ENCODE data around the gene ZNF236.

- TF ChIP-seq BHLHE40 (IDR thresholded peaks at IDR 0.05; ENCODE audit: low read depth, low read length) (no peak), HDAC2 (IDR thresholded peaks at IDR 0.05) (no peak), POLR2AphosphoS2 (conservative IDR thresholded peaks at IDR 0.05; ENCODE audit: low read length) (no peak), CEBPB (IDR thresholded peaks at IDR 0.05) (no peak), RARB (CRISPR knock-in tag; IDR thresholded peaks at IDR 0.05) (no peak), POLR2A (IDR thresholded peaks at IDR 0.05; ENCODE audit: low read length) (no peak)
Observed at GRCh38 chr18:76914796-76915195, 92.4 kb downstream of the ZNF236 start.

All from A549 (cell line).